GM10266 (cell line): ENCODE results near the gene PCGF1.
"Not testable (repeated sequence)": the region's sequence is repeated elsewhere in the genome, so short reads cannot be mapped to it uniquely, and the experiment has no call there.

Experiments used
- DNase-seq: peaks from one replicate; pipeline ENCODE4 v3.0.0; 2012; ENCODE audit errors: extremely low spot score
- TF ChIP-seq, protein P1 (sequence below): IDR thresholded peaks from 2 replicates; pipeline ENCODE4 v1.5.1; 2012; ENCODE audit warnings: mild to moderate bottlenecking, low read depth; ENCODE audit not compliant: control insufficient read depth, insufficient read depth; ENCODE audit errors: missing control alignments

The PCGF1 gene

DNA sequence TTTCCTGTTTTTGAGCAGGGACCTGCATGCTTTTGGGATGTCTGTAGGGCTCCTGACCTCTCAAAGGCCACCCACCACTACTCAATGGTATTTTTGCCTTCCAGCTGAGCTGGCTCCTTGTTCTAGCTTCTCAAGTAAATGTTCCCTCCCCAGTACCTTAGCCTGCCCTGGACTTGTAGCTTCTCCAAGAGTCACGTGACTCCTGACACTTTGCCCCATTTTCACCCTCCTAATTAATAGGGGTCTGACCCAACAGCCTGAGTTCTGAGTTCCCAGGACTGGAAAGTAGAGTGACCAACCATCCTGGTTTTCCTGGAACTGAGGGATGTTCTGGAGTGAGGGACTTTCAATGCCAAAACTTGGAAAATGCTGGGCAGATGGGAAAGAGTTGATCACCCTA is 12.1 kb downstream of the PCGF1 start:
- no peak for DNase-seq
- TF ChIP-seq, protein P1, sequence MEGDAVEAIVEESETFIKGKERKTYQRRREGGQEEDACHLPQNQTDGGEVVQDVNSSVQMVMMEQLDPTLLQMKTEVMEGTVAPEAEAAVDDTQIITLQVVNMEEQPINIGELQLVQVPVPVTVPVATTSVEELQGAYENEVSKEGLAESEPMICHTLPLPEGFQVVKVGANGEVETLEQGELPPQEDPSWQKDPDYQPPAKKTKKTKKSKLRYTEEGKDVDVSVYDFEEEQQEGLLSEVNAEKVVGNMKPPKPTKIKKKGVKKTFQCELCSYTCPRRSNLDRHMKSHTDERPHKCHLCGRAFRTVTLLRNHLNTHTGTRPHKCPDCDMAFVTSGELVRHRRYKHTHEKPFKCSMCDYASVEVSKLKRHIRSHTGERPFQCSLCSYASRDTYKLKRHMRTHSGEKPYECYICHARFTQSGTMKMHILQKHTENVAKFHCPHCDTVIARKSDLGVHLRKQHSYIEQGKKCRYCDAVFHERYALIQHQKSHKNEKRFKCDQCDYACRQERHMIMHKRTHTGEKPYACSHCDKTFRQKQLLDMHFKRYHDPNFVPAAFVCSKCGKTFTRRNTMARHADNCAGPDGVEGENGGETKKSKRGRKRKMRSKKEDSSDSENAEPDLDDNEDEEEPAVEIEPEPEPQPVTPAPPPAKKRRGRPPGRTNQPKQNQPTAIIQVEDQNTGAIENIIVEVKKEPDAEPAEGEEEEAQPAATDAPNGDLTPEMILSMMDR = no peak

DNA sequence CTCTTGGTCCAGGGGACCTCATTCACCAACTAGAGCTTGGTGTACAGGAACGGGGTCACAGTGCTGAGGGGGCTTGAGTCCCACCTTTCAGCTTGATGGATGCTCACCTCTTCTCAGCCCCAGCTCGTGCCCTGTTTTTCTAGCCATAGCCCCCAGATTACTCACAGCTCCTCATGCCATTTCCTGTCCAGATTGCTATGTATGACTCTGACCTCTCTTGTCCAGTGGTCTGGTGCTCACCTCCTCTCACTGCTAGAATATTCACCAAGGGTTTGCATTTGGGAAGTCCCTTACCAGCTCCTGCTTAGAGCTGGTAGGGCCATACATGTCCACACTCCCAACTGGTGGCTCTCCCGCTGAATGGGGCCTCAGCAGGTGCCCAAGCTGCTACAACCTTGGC is 13.9 kb downstream of the PCGF1 start:
- DNase-seq = no peak
- TF ChIP-seq, protein P1 = no peak

DNA sequence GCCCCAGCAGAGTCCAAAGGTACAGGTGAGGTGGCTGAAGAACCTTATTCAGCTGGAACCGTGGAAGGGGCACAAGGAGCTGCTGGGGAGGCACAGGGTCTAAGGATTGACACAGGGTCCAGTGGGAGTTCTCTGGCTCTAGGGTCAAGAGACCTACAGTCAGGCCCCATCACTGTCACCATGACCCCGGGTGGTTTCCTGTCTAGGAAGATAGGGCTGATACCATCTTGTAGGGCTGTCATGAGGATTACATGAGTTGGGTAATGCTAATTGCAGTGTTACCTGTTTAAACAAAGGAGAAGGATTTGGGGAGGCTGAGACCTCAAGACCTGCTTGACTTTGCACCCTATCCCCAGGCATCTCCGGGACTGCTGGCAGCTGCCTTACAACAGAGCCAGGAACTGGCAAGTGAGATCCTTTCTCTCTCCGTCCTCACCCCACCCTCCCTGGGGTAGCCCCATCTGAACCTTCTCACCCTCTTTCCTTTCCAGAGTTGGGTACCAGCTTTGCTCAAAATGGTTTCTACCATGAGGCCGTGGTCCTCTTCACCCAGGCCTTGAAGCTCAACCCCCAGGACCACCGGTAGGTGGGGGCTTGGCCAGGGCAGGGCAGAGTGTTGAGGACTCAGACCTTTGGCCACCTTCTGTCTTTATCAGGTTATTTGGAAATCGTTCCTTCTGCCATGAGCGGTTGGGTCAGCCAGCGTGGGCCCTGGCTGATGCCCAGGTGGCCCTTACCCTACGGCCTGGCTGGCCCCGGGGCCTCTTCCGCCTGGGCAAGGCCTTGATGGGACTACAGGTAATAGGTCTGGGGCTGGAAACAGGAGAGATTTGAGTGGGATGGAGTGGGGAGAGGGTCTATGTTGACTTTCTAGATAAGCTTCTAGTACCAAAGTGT is 15.6 kb downstream of the PCGF1 start:
- TF ChIP-seq, protein P1 = no peak
- DNase-seq = no peak

DNA sequence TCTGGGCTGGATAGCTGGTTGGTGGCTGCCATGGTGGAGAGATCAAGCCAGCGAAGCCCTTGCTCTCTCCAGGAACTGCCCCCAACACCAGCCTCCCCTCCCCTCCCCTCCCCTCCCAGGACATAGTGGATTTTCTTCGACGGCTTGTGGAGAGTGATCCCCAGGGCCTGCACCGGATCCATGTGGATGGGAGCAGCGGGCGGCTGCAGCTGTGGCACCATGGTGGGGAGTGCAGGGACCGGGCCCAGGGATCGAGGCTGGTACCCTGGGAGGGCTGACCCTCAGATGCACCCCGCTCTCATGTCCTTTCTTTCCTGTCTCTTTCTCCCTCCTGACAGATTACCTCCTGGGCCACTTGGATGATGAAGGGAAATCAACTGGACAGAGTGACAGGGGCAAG is 17.6 kb downstream of the PCGF1 start:
- TF ChIP-seq, protein P1 = no peak

DNA sequence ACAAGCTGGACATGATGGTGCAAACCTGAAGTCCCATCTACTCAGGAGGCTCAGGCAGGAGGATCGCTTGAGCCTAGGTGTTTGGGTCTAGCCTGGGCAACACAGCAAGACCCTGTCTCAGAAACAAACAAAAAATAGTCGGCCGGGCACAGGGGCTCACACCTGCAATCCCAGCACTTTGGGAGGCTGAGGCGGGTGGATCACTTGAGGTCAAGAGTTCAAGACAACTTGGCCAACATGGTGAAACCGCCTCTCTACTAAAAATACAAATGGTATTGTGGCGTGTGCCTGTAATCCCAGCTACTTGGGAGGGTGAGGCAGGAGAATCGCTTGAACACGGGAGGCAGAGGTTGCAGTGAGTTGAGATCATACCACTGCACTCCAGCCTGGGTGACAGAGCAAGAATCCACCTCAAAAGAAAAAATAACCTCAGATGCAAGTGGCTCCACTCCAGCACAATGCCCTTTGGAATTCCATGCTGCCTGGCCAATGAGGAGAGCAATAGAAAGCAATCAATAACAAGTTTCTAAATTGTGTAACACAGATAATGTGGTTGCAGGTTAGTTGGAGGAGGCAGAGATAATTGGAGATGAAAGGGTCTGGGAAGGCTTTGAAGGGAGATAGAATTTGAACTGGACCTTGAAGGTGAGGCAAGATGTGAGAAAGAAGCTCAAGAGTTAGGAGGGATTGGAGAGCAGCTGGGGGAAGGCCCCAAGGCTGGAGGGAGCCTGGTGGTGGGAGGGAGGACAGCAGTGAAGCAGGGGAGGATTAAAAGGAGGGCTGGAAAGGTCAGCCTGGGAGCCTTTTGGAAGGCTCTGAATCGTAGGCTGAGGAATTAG is 18.6 kb downstream of the PCGF1 start:
- no peak for DNase-seq
- TF ChIP-seq, protein P1 = no peak

More for the DNA sequence above, 17.6 kb downstream of the PCGF1 start:
- DNase-seq = no peak

DNA sequence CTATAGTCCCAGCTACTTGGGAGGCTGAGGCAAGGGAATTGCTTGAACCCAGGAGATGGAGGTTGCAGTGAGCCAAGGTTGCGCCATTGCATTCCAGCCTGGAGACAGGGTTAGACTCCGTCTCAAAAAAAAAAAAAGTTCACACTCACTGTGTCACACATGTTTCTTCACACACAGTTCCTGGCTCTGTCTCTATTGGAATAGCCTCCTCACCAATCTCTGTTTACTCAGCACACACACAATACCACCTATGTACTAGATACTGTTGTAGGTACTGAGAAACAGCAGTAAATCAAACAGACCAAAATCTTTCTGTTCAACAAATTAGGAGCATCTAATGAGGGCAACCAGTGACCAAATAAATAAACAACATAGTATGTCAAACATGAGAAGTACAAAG is 21.4 kb downstream of the PCGF1 start:
- no peak for DNase-seq
- TF ChIP-seq, protein P1 = no peak

DNA sequence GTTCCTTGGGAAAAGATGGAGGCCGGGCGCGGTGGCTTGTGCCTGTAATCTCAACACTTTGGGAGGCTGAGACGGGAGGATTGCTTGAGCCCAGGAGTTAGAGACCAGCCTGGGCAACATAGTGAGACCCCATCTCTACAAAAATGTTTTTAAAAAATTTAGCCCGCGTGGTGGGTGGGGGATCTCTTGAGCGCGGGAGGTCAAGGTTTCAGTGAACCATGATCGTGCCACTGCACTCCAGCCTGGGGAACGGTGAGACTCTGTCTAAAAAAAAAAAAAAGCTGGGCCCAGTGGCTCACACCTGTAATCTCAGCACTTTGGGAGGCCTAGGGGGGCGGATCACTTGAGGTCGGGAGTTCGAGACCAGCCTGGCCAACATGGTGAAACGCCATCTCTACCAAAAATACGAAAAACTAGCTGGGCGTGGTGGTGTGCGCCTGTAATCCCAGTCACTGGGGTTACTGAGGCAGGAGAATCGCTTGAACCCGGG is 23.8 kb downstream of the PCGF1 start:
- DNase-seq = not testable (repeated sequence)
